Measurements from ENCODE around the gene DLL3. TPM values are rescaled to one million over a fixed set of nuclear protein-coding genes. Genes with fewer than 3 reads are reported as not detected.

DLL3 gene
- total RNA-seq, 1 experiment from 2014 or later = 16.4 TPM

GRCh38 chr19:39518975-39519374, 20.2 kb downstream of the DLL3 start (continued):
- TF ChIP-seq OVOL2 (CRISPR knock-in tag; IDR thresholded peaks at IDR 0.05; ENCODE audit: borderline replicate concordance) (no peak), ATF2 (CRISPR knock-in tag; IDR thresholded peaks at IDR 0.05; ENCODE audit: borderline replicate concordance, low read depth) (no peak)

- DNase-seq (ENCODE audit: low spot score) = no peak
- POLR2A ChIA-PET = interaction anchor here (0.7 kb wide), 1 partner anchor 32 kb away, joined by 4 read pairs; no protein-coding TSS in a partner anchor
- CTCF ChIA-PET = interaction anchor here (1.2 to 3.3 kb wide), 3 partner anchors 8 to 23 kb away, joined by 3 to 21 read pairs (median 8); partner anchors contain the start of gene EID2B
Observed at GRCh38 chr19:39520541-39521484, 22.1 kb downstream of the DLL3 start.

More at GRCh38 chr19:39520541-39521484, 22.1 kb downstream of the DLL3 start:
- ATAC-seq = no peak
- Mint-ChIP-seq H3K4me1 (peaks cover 24% of the 10 kb centered on the region), H3K27ac (no peak overlapping the region), H3K36me3 (peaks cover 16% of the 10 kb centered on the region), H3K9me3 (no peaks in the 10 kb centered on the region; the same call in 1 of the 2 replicates), H3K4me3 (no peak overlapping the region), H3K27me3 (ENCODE audit: low read depth) (no peaks in the 10 kb centered on the region; the same call in 1 of the 2 replicates)
- TF ChIP-seq NR3C1 (CRISPR knock-in tag; conservative IDR thresholded peaks at IDR 0.05; ENCODE audit: low read depth) = no peak
- no peak for TF ChIP-seq ESRRA (CRISPR knock-in tag; IDR thresholded peaks at IDR 0.05; ENCODE audit: borderline replicate concordance)
- no peak for TF ChIP-seq ZNF281 (CRISPR knock-in tag; IDR thresholded peaks at IDR 0.05)
- no peak for TF ChIP-seq ZSCAN18 (CRISPR knock-in tag; IDR thresholded peaks at IDR 0.05)
- TF ChIP-seq NFE2L1 (CRISPR knock-in tag; IDR thresholded peaks at IDR 0.05) = no peak
- no peak for TF ChIP-seq ERG (CRISPR knock-in tag; IDR thresholded peaks at IDR 0.05)
- TF ChIP-seq PREB (CRISPR knock-in tag; IDR thresholded peaks at IDR 0.05; ENCODE audit: borderline replicate concordance) = no peak
- TF ChIP-seq ZNF232 (CRISPR knock-in tag; IDR thresholded peaks at IDR 0.05) = no peak
- TF ChIP-seq ZMAT4 (CRISPR knock-in tag; IDR thresholded peaks at IDR 0.05) = no peak
- no peak for TF ChIP-seq MYBL2 (CRISPR knock-in tag; IDR thresholded peaks at IDR 0.05)

All from WTC11 (cell line).